ENCODE data around the gene NHEJ1.
A peak's percentile ranks its signal among the peaks of the same experiment; 100 is the strongest.

NHEJ1 gene

GRCh38 chr2:219099329-219099728 is 61.3 kb downstream of the NHEJ1 start:
- TF ChIP-seq POLR2A (IDR thresholded peaks at IDR 0.05; ENCODE audit: low read depth, low read length) (no peak), POLR2AphosphoS5 (IDR thresholded peaks at IDR 0.05; ENCODE audit: low read depth, low read length) (no peak), POU2F2 (IDR thresholded peaks at IDR 0.05; ENCODE audit: low read depth, low read length) (no peak), SPI1 (IDR thresholded peaks at IDR 0.05; ENCODE audit: low read depth, low read length) (no peak), PAX5 (IDR thresholded peaks at IDR 0.05; ENCODE audit: insufficient read depth, low read length, severe bottlenecking) (no peak), TAF1 (IDR thresholded peaks at IDR 0.05; ENCODE audit: low read depth, low read length) (no peak)
- DNase-seq (ENCODE audit: insufficient read length, low spot score) (no peak), FAIRE-seq (no peak)

- FAIRE-seq (no peak), DNase-seq (ENCODE audit: insufficient read length, low spot score) (no peak)
- TF ChIP-seq SPI1 (IDR thresholded peaks at IDR 0.05; ENCODE audit: low read depth, low read length) (no peak), POLR2AphosphoS5 (IDR thresholded peaks at IDR 0.05; ENCODE audit: low read depth, low read length) (no peak), POU2F2 (IDR thresholded peaks at IDR 0.05; ENCODE audit: low read depth, low read length) (no peak), PAX5 (IDR thresholded peaks at IDR 0.05; ENCODE audit: insufficient read depth, low read length, severe bottlenecking) (no peak), TAF1 (IDR thresholded peaks at IDR 0.05; ENCODE audit: low read depth, low read length) (no peak), POLR2A (IDR thresholded peaks at IDR 0.05; ENCODE audit: low read depth, low read length) (no peak)
Measured at GRCh38 chr2:219095406-219095935, 65.1 kb downstream of the NHEJ1 start.

- no peak for TF ChIP-seq POLR2AphosphoS5 (IDR thresholded peaks at IDR 0.05; ENCODE audit: low read depth, low read length)
- no peak for TF ChIP-seq TAF1 (IDR thresholded peaks at IDR 0.05; ENCODE audit: low read depth, low read length)
- no peak for TF ChIP-seq PAX5 (IDR thresholded peaks at IDR 0.05; ENCODE audit: insufficient read depth, low read length, severe bottlenecking)
- no peak for TF ChIP-seq SPI1 (IDR thresholded peaks at IDR 0.05; ENCODE audit: low read depth, low read length)
- TF ChIP-seq POU2F2 (IDR thresholded peaks at IDR 0.05; ENCODE audit: low read depth, low read length), result no peak
- DNase-seq (ENCODE audit: insufficient read length, low spot score) (no peak), FAIRE-seq (no peak)
Measured at GRCh38 chr2:219094171-219094570, 66.4 kb downstream of the NHEJ1 start.

GRCh38 chr2:219090436-219091299 is 69.9 kb downstream of the NHEJ1 start:
- FAIRE-seq (no peak), DNase-seq (ENCODE audit: insufficient read length, low spot score) (no peak)
- TF ChIP-seq POU2F2 (IDR thresholded peaks at IDR 0.05; ENCODE audit: low read depth, low read length) (no peak), PAX5 (IDR thresholded peaks at IDR 0.05; ENCODE audit: insufficient read depth, low read length, severe bottlenecking) (no peak), SPI1 (IDR thresholded peaks at IDR 0.05; ENCODE audit: low read depth, low read length) (no peak), TAF1 (IDR thresholded peaks at IDR 0.05; ENCODE audit: low read depth, low read length) (no peak), POLR2A (IDR thresholded peaks at IDR 0.05; ENCODE audit: low read depth, low read length) (no peak), POLR2AphosphoS5 (IDR thresholded peaks at IDR 0.05; ENCODE audit: low read depth, low read length) (no peak)

- DNase-seq (ENCODE audit: insufficient read length, low spot score), result no peak
- TF ChIP-seq TAF1 (IDR thresholded peaks at IDR 0.05; ENCODE audit: low read depth, low read length) (no peak), POLR2AphosphoS5 (IDR thresholded peaks at IDR 0.05; ENCODE audit: low read depth, low read length) (no peak), PAX5 (IDR thresholded peaks at IDR 0.05; ENCODE audit: insufficient read depth, low read length, severe bottlenecking) (no peak), SPI1 (IDR thresholded peaks at IDR 0.05; ENCODE audit: low read depth, low read length) (no peak), POLR2A (IDR thresholded peaks at IDR 0.05; ENCODE audit: low read depth, low read length) (no peak), POU2F2 (IDR thresholded peaks at IDR 0.05; ENCODE audit: low read depth, low read length) (no peak)
- no peak for FAIRE-seq
Measured at GRCh38 chr2:219089330-219089729, 71.3 kb downstream of the NHEJ1 start.

GRCh38 chr2:219087848-219088247 is 72.8 kb downstream of the NHEJ1 start:
- DNase-seq (ENCODE audit: insufficient read length, low spot score), result no peak
- no peak for FAIRE-seq
- TF ChIP-seq TAF1 (IDR thresholded peaks at IDR 0.05; ENCODE audit: low read depth, low read length) (no peak), POU2F2 (IDR thresholded peaks at IDR 0.05; ENCODE audit: low read depth, low read length) (no peak), SPI1 (IDR thresholded peaks at IDR 0.05; ENCODE audit: low read depth, low read length) (no peak), POLR2A (IDR thresholded peaks at IDR 0.05; ENCODE audit: low read depth, low read length) (no peak), POLR2AphosphoS5 (IDR thresholded peaks at IDR 0.05; ENCODE audit: low read depth, low read length) (no peak), PAX5 (IDR thresholded peaks at IDR 0.05; ENCODE audit: insufficient read depth, low read length, severe bottlenecking) (no peak)

- no peak for TF ChIP-seq POU2F2 (IDR thresholded peaks at IDR 0.05; ENCODE audit: low read depth, low read length)
- TF ChIP-seq SPI1 (IDR thresholded peaks at IDR 0.05; ENCODE audit: low read depth, low read length), result no peak
- TF ChIP-seq PAX5 (IDR thresholded peaks at IDR 0.05; ENCODE audit: insufficient read depth, low read length, severe bottlenecking), result no peak
- TF ChIP-seq TAF1 (IDR thresholded peaks at IDR 0.05; ENCODE audit: low read depth, low read length), result no peak
- no peak for TF ChIP-seq POLR2A (IDR thresholded peaks at IDR 0.05; ENCODE audit: low read depth, low read length)
- no peak for TF ChIP-seq POLR2AphosphoS5 (IDR thresholded peaks at IDR 0.05; ENCODE audit: low read depth, low read length)
- no peak for DNase-seq (ENCODE audit: insufficient read length, low spot score)
- no peak for FAIRE-seq
Measured at GRCh38 chr2:219087361-219087760, 73.3 kb downstream of the NHEJ1 start.

GRCh38 chr2:219086196-219086595 is 74.4 kb downstream of the NHEJ1 start:
- TF ChIP-seq PAX5 (IDR thresholded peaks at IDR 0.05; ENCODE audit: insufficient read depth, low read length, severe bottlenecking), result no peak
- no peak for TF ChIP-seq TAF1 (IDR thresholded peaks at IDR 0.05; ENCODE audit: low read depth, low read length)
- TF ChIP-seq POLR2AphosphoS5 (IDR thresholded peaks at IDR 0.05; ENCODE audit: low read depth, low read length), result no peak
- TF ChIP-seq POU2F2 (IDR thresholded peaks at IDR 0.05; ENCODE audit: low read depth, low read length), result no peak
- no peak for TF ChIP-seq SPI1 (IDR thresholded peaks at IDR 0.05; ENCODE audit: low read depth, low read length)
- no peak for TF ChIP-seq POLR2A (IDR thresholded peaks at IDR 0.05; ENCODE audit: low read depth, low read length)
- FAIRE-seq, result no peak
- DNase-seq (ENCODE audit: insufficient read length, low spot score), result no peak

- TF ChIP-seq POU2F2 (IDR thresholded peaks at IDR 0.05; ENCODE audit: low read depth, low read length) (no peak), POLR2AphosphoS5 (IDR thresholded peaks at IDR 0.05; ENCODE audit: low read depth, low read length) (no peak), POLR2A (IDR thresholded peaks at IDR 0.05; ENCODE audit: low read depth, low read length) (no peak), PAX5 (IDR thresholded peaks at IDR 0.05; ENCODE audit: insufficient read depth, low read length, severe bottlenecking) (no peak), SPI1 (IDR thresholded peaks at IDR 0.05; ENCODE audit: low read depth, low read length) (no peak), TAF1 (IDR thresholded peaks at IDR 0.05; ENCODE audit: low read depth, low read length) (no peak)
- DNase-seq (ENCODE audit: insufficient read length, low spot score) (no peak), FAIRE-seq (peak; percentile 41)
Measured at GRCh38 chr2:219084791-219085190, 75.8 kb downstream of the NHEJ1 start.

Data from GM12891 (cell line).